ENCODE results near the gene FNDC11.

GRCh38 chr20:63595416-63596127 is 41.6 kb downstream of the FNDC11 start:
- TF ChIP-seq CTCF (IDR thresholded peaks at IDR 0.05; ENCODE audit: low read depth, low read length, missing input control) (no peak), REST (IDR thresholded peaks at IDR 0.05) (no peak), TAF1 (conservative IDR thresholded peaks at IDR 0.05) (no peak)

Measured in liver (tissue), 3 donors.